Glutamatergic neuron (in vitro differentiated cells): Measurements from ENCODE around the gene ARHGAP8. TPM values are rescaled to one million over a fixed set of nuclear protein-coding genes. Genes with fewer than 3 reads are reported as not detected.

ENCODE experiments used
- DNase-seq: peaks from one replicate; pipeline ENCODE4 v3.0.0; 2022
- H3K27ac Mint-ChIP-seq: one replicate; pipeline ENCODE4 v1.8.0; 2020; ENCODE audit warnings: mild to moderate bottlenecking, mixed read lengths, inconsistent platforms; ENCODE audit not compliant: unreplicated experiment
- H3K27me3 Mint-ChIP-seq: one replicate; pipeline ENCODE4 v1.8.0; 2020; ENCODE audit warnings: mild to moderate bottlenecking, moderate library complexity, mixed read lengths, inconsistent platforms; ENCODE audit not compliant: unreplicated experiment
- H3K36me3 Mint-ChIP-seq: one replicate; pipeline ENCODE4 v1.8.0; 2020; ENCODE audit warnings: mild to moderate bottlenecking, mixed read lengths, inconsistent platforms; ENCODE audit not compliant: unreplicated experiment
- H3K4me1 Mint-ChIP-seq: one replicate; pipeline ENCODE4 v1.8.0; 2020; ENCODE audit warnings: mild to moderate bottlenecking, low read depth, mixed read lengths, inconsistent platforms; ENCODE audit not compliant: unreplicated experiment
- H3K4me3 Mint-ChIP-seq: one replicate; pipeline ENCODE4 v1.8.0; 2020; ENCODE audit warnings: mild to moderate bottlenecking, mixed read lengths, inconsistent platforms; ENCODE audit not compliant: unreplicated experiment
- H3K9me3 Mint-ChIP-seq: one replicate; pipeline ENCODE4 v1.8.0; 2020; ENCODE audit warnings: mild to moderate bottlenecking, moderate library complexity, mixed read lengths, inconsistent platforms; ENCODE audit not compliant: unreplicated experiment
- total RNA-seq: library from RNA; stranded (reverse); fragmentation: NEBNext Ultra II Directional; extraction: Animal tissue kit (Norgen Biotek cat#: 25700); gene quantifications from one replicate; pipeline ENCODE4 v1.2.1, GENCODE V29; 2021; ENCODE audit not compliant: unreplicated experiment
- TF ChIP-seq, protein P1 (sequence below): fragments of 200-600 bp; sonication (generic); IDR thresholded peaks from one replicate; pipeline ENCODE4 v1.5.0; 2021; ENCODE audit not compliant: partially characterized antibody, unreplicated experiment

The ARHGAP8 gene
- total RNA-seq, 1 donor from 2014 or later: 0.59 TPM

DNA sequence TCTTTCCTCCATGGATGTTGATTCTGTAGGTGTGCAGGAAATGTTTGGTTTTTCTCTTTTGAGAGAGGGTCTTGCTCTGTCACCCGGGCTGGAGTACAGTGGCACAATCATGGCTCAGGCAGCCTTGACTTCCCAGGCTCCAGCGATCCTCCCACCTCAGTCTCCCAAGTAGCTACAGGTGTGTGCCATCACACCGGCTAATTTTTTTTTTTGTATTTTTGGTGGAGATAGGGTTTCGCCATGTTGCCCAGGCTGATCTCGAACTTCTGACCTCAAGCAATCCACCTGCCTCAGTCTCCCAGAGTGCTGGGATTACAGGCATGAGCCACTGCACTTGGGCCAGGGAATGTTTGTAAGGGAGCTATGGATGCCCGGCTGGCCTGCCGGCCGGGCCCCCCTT lies 45.9 kb upstream of the ARHGAP8 start:
- H3K27ac Mint-ChIP-seq: no peak overlapping the region
- H3K4me1 Mint-ChIP-seq: peaks cover 5% of the 10 kb centered on the region
- H3K9me3 Mint-ChIP-seq: peaks cover 6% of the 10 kb centered on the region
- DNase-seq: no peak
- no peak overlapping the region for H3K4me3 Mint-ChIP-seq
- TF ChIP-seq, protein P1, sequence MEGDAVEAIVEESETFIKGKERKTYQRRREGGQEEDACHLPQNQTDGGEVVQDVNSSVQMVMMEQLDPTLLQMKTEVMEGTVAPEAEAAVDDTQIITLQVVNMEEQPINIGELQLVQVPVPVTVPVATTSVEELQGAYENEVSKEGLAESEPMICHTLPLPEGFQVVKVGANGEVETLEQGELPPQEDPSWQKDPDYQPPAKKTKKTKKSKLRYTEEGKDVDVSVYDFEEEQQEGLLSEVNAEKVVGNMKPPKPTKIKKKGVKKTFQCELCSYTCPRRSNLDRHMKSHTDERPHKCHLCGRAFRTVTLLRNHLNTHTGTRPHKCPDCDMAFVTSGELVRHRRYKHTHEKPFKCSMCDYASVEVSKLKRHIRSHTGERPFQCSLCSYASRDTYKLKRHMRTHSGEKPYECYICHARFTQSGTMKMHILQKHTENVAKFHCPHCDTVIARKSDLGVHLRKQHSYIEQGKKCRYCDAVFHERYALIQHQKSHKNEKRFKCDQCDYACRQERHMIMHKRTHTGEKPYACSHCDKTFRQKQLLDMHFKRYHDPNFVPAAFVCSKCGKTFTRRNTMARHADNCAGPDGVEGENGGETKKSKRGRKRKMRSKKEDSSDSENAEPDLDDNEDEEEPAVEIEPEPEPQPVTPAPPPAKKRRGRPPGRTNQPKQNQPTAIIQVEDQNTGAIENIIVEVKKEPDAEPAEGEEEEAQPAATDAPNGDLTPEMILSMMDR: no peak
- H3K36me3 Mint-ChIP-seq: no peaks in the 10 kb centered on the region
- H3K27me3 Mint-ChIP-seq: peaks cover 2% of the 10 kb centered on the region

DNA sequence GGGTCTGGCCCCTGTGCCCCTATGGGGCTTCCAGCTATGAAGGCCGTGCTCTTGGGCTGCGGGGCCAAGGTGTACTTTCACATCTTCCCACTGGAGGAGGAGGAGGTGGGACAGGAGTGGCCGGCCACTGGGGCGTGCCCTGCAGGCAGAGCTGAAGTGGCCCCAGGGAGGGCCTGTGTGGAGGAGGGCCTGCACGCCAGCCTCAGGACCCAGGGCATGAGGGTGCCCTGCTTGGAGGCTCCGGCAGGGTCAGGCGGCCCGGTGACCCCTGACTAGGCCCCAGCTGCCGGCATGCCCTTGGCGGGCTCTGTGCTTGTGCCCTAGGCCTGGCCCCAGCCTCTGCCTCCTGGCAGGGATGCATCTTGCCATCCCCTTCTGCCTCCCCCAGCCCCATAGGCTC lies 45.2 kb upstream of the ARHGAP8 start:
- Mint-ChIP-seq H3K4me3 (no peak overlapping the region), H3K27ac (no peak overlapping the region), H3K27me3 (peaks cover 2% of the 10 kb centered on the region), H3K36me3 (no peaks in the 10 kb centered on the region), H3K4me1 (peaks cover 5% of the 10 kb centered on the region), H3K9me3 (peaks cover 6% of the 10 kb centered on the region)
- DNase-seq: no peak
- TF ChIP-seq, protein P1: no peak

DNA sequence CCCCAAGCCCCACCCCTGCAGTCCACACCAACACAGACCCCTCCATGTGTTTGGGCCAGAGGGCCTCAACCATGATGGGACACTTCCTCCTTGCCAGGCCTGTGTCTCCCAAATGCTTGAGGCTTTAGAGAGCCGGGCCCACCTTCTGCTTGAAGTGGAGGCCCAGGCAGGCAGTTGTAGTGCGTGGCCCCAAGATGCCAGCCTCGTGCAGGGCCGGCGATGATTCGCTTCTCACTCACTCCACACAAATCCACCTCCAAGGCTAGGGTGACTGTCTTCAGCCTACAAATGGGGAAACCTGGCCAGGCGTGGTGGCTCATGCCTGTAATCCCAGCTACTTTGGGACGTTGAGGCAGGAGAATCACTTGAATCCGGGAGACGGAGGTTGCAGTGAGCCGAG lies 44.6 kb upstream of the ARHGAP8 start:
- Mint-ChIP-seq H3K27me3 (peaks cover 2% of the 10 kb centered on the region), H3K36me3 (no peaks in the 10 kb centered on the region), H3K4me3 (no peak overlapping the region), H3K4me1 (peaks cover 5% of the 10 kb centered on the region), H3K9me3 (peaks cover 6% of the 10 kb centered on the region), H3K27ac (no peak overlapping the region)
- TF ChIP-seq, protein P1: no peak
- no peak for DNase-seq

DNA sequence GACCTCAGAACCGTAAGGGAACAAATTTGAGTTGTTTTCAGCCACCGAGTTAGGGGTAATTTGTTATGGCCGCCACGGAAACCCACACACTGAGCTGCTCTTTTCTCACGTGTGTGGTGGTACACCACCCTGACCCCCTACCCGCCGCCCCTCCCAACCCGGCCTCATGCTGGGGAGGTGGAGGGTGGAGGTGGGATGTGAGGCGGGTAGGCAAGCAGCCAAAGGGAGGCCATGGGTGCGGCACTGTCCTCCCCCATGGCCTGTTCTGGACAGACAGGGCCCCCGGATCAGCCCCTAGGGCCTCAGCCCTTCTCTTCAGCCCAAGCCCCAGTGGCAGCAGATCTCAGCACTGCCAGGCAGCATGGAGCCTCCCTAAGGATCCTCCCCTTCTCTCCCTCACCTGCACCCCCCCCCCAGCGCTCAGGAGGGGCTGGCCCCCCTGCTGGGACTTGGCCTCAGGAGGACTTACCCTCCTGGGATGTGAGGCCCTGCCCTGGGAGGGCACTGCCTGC lies 42.4 kb upstream of the ARHGAP8 start:
- Mint-ChIP-seq H3K9me3 (no peaks in the 10 kb centered on the region), H3K4me1 (peaks cover 1% of the 10 kb centered on the region), H3K27me3 (peaks cover 11% of the 10 kb centered on the region), H3K36me3 (no peaks in the 10 kb centered on the region), H3K27ac (no peak overlapping the region), H3K4me3 (no peak overlapping the region)
- TF ChIP-seq, protein P1: no peak
- DNase-seq: no peak

DNA sequence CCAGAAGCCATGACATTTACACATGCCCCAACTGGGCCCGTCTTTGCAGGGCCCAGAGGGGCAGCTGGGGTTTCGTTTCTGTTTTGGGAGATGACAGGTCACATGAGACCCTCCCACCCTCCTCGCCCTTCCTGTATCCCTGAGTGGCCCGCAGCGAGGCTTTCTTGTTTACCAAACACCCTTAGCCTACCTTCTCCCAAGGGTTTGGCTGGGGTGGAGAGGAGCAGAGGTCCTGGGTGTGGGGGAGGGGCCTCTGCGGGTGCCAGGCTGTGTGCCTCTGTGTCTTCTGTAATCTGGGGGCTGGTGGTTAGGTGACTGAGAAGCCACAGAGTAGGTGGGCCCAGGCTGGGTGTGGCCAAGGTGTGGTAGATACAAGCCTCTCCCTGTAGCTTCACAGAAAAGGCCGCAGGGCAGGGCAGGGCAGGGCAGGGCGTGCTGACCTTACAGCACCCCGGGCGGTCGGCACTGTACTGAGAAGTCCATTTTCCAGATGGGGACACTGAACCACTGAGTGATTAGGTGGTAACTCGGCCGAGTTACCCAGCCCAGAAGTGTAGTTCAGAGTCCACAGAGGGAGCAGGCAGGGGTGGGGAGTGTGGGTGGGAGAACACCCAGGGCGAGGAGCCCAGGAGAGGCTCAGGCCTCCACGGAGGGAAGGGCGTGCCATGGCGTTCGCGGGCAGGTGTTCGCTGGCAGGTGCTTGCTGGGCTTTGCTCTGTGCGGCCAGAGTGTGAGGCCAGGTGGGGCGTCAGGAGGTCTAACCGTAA lies 41.7 kb upstream of the ARHGAP8 start:
- Mint-ChIP-seq H3K27me3 (peaks cover 11% of the 10 kb centered on the region), H3K36me3 (no peaks in the 10 kb centered on the region), H3K4me3 (no peak overlapping the region), H3K4me1 (peaks cover 1% of the 10 kb centered on the region), H3K9me3 (no peaks in the 10 kb centered on the region), H3K27ac (no peak overlapping the region)
- DNase-seq: no peak
- TF ChIP-seq, protein P1: no peak
